Activated naive CD8-positive, alpha-beta T cell treated with anti-CD3 and anti-CD28 coated beads for 36 hours (primary cell): ENCODE data around the gene IBSP. TPM values are rescaled to one million over a fixed set of nuclear protein-coding genes. Genes with fewer than 3 reads are reported as not detected.

ENCODE experiments used
- DNase-seq: peaks from one replicate; pipeline ENCODE4 v3.0.0; 2021
- H3K27ac Mint-ChIP-seq: one replicate; pipeline ENCODE4 v1.8.0; 2022; ENCODE audit warnings: mild to moderate bottlenecking, moderate library complexity, mixed read lengths
- H3K27me3 Mint-ChIP-seq: one replicate; pipeline ENCODE4 v1.8.0; 2022; ENCODE audit warnings: mild to moderate bottlenecking, mixed read lengths
- H3K36me3 Mint-ChIP-seq: one replicate; pipeline ENCODE4 v1.8.0; 2021; ENCODE audit warnings: mild to moderate bottlenecking, mixed read lengths
- H3K4me1 Mint-ChIP-seq: one replicate; pipeline ENCODE4 v1.8.0; 2021; ENCODE audit warnings: mixed read lengths
- H3K4me3 Mint-ChIP-seq: one replicate; pipeline ENCODE4 v1.8.0; 2022; ENCODE audit warnings: mild to moderate bottlenecking, moderate library complexity, mixed read lengths
- H3K9me3 Mint-ChIP-seq: one replicate; pipeline ENCODE4 v1.8.0; 2022; ENCODE audit warnings: mixed read lengths
- total RNA-seq, 2 experiments: library from RNA; stranded (reverse); gene quantifications; one replicate each; pipeline ENCODE4 v1.2.3, GENCODE V29; 2021

IBSP gene
- not detected for total RNA-seq

DNA sequence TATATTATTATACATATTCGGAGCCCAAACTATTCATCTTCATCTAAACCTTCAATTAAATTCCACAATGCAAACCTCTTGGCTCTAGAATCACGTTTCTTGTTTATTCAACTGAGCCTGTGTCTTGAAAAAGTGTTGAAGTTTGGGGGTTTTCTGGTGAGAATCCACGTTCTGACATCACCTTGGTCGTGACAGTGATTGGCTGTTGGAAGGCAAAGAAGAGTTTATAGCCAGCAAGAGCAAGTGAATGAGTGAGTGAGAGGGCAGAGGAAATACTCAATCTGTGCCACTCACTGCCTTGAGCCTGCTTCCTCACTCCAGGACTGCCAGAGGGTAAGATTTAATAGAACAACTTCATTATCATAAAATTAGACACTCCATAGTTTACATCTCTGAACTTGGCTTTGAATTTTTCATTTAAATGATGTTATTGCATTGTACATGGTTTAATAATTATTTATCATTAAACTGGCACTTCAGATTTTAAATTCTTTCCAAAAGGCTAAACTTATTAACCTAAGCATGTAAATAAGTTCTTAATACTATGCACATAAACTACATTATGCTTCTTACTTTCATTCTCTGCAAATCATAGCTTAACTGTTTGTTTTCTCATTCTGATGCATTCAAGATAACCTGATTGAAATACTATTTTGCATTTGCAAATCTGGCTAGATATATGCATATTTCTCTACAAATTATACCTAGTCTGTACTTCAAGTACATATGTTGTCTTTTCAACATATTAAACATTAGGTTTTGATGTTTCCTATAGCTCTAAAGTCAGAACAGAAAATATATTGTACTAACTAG lies at the start of gene IBSP:
Gene IBSP, plus strand, starts transcription at position 254 of the 813 bp plus-strand sequence. CDS start 2,808 bp downstream, outside the sequence.
- Mint-ChIP-seq H3K27ac (no peak within 1 kb of the TSS), H3K36me3 (no peaks in the 10 kb centered on the region), H3K4me3 (no peak within 1 kb of the TSS), H3K9me3 (no peaks in the 10 kb centered on the region), H3K27me3 (peaks cover 6% of the 10 kb centered on the region), H3K4me1 (no peaks in the 10 kb centered on the region)
- DNase-seq = no peak

DNA sequence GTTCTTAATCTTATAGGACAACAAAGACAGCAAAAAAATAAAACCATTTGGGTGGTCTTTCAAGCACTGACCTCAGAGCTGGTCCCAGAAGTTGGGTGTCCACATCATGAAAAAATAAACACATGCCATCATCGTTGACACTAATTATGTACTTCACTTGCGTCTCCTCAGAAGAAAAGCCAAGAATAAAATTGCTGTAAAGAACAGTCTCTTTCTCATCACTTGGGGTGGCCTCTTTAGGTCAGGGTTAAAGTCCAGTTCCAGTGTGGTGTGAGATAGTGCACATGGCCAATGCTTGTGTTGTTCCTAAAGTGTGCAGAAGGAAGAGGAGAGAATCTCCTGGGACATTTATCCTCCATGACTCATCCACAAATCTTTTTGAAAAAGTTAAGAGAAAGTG lies 49.5 kb upstream of the IBSP start:
- Mint-ChIP-seq H3K27me3 (no peaks in the 10 kb centered on the region), H3K4me1 (no peaks in the 10 kb centered on the region), H3K27ac (no peak overlapping the region), H3K36me3 (no peaks in the 10 kb centered on the region), H3K9me3 (peaks cover 1% of the 10 kb centered on the region), H3K4me3 (no peak overlapping the region)
- no peak for DNase-seq

DNA sequence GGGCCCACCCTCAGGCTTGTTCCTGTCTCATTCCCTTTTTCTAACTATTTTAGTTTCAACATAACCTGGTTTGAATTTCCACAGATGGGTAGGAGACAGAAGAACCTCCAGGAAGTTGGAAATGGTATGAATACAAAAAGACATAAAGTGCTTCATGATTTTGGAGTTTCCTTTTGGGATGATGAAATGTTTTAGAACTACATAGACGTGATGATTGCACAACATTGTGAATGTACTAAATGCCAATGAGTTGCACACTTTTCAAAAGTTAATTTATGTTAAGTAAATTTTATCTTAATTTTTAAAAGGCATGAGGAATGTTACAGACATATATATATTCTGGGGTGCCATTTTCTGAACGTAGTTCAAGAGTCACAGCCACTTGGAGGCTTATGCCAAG lies 41.1 kb upstream of the IBSP start:
- Mint-ChIP-seq H3K27me3 (peaks cover 6% of the 10 kb centered on the region), H3K9me3 (no peaks in the 10 kb centered on the region), H3K36me3 (no peaks in the 10 kb centered on the region), H3K4me3 (no peak overlapping the region), H3K4me1 (no peaks in the 10 kb centered on the region), H3K27ac (no peak overlapping the region)
- no peak for DNase-seq

DNA sequence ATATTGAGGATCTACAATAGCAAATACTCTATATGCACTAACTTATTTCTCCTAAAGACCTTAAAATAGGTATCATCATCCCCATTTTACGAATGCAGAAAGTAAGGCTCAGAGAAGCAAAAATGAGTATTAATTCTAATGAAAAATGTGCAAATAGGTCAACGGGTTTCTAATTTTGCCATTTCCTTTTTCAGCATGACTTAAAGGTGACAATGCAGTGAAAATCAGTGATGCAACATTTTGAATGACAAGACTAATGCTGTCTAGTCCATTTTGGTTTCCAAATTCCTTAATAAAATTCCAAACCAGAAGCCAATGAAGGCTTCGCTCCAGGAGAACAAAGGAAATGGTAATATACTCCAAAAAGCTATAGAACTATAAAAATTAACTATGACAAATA lies 37.0 kb upstream of the IBSP start:
- Mint-ChIP-seq H3K4me1 (no peaks in the 10 kb centered on the region), H3K27me3 (peaks cover 6% of the 10 kb centered on the region), H3K4me3 (no peak overlapping the region), H3K36me3 (no peaks in the 10 kb centered on the region), H3K27ac (no peak overlapping the region), H3K9me3 (peaks cover 2% of the 10 kb centered on the region)
- DNase-seq = no peak

GRCh38 chr4:87781569-87781968 lies 17.8 kb upstream of the IBSP start:
- Mint-ChIP-seq H3K27ac (no peak overlapping the region), H3K36me3 (no peaks in the 10 kb centered on the region)

DNA sequence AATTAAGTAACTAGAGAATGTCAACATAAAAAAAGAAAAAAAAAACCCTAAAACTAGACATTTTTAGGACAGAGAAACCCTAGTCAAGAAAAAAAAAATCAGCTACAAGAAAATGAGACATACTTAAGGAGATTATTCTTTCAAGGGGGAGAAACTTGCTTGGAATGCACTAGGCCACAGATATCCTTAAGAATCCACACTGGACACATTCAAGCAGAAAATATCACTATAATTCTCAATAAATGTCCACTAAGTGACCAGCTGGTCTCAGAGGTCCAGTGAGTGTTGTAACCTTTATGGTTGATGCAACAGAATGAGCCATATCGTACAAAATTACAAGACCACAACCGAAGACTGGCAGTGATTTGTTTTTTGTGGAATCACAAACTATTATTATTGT lies 15.6 kb upstream of the IBSP start:
- no peak overlapping the region for H3K4me3 Mint-ChIP-seq
- no peaks in the 10 kb centered on the region for H3K27me3 Mint-ChIP-seq
- no peak for DNase-seq
- no peak overlapping the region for H3K27ac Mint-ChIP-seq
- H3K9me3 Mint-ChIP-seq = no peaks in the 10 kb centered on the region
- H3K4me1 Mint-ChIP-seq = no peaks in the 10 kb centered on the region
- no peaks in the 10 kb centered on the region for H3K36me3 Mint-ChIP-seq

More at GRCh38 chr4:87781569-87781968, 17.8 kb upstream of the IBSP start:
- no peak for DNase-seq
- Mint-ChIP-seq H3K4me3 (no peak overlapping the region), H3K27me3 (no peaks in the 10 kb centered on the region), H3K4me1 (no peaks in the 10 kb centered on the region), H3K9me3 (peaks cover 2% of the 10 kb centered on the region)

DNA sequence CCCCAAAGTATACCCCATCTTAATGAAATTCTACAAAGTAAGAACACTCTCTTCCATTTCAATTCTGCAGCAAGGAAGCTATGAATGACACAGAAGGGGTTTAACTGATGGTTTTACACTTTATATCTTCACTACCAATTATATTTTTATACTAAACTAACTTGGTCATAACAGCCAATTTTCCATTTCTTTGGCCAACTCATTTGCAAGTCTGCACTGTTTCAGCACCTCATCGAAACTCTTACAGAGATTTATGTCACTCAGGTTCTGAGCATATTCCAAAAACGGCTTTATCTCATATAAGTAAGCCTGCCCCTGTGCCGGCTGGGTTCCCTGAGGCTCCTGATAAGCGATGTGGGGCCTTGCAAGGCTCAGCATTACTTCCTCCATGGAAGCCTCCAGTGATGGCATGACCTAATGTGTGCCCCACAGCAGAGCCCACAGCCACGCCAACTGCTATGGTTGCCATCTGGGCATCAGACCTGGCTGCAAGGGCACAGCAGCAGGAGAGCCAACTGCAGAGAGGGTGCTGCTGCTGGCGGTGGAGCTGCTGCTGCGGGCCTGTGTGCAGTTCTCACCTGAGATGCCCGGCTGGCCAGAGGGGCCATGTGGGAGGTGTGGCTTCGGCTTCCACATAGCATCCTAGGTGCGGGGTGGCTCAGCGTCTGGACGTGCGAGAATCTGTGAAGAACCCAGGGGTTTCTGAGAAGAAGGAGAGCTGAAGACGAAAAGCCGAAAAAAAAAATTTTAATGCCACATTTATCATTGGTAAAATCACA lies 13.4 kb upstream of the IBSP start:
- Mint-ChIP-seq H3K27ac (no peak overlapping the region), H3K9me3 (no peaks in the 10 kb centered on the region), H3K27me3 (no peaks in the 10 kb centered on the region), H3K4me1 (no peaks in the 10 kb centered on the region), H3K36me3 (no peaks in the 10 kb centered on the region), H3K4me3 (no peak overlapping the region)
- DNase-seq = no peak

DNA sequence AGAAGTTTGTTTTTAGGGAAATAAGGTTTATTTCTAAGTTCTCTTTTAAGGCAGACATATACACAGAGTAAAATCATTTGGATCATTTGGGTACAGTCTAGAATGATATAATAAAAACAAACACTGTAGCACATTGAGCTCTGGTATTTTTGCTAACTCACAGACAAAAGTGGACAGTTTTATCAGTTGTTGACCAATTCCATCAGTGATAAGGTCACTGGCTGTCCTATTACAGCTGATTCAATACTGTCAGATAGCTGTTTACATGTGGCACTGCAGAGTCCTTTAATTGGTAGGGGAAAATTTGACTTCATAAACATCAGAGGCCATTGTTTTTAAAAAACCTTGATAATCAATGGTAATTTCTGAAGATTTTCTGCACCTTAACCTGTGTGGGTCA lies 3.5 kb downstream of the IBSP start:
- H3K4me1 Mint-ChIP-seq = no peaks in the 10 kb centered on the region
- no peaks in the 10 kb centered on the region for H3K27me3 Mint-ChIP-seq
- no peaks in the 10 kb centered on the region for H3K36me3 Mint-ChIP-seq
- no peak overlapping the region for H3K27ac Mint-ChIP-seq
- DNase-seq = no peak
- H3K4me3 Mint-ChIP-seq = no peak overlapping the region
- H3K9me3 Mint-ChIP-seq = no peaks in the 10 kb centered on the region

GRCh38 chr4:87803421-87803820 lies 4.1 kb downstream of the IBSP start:
- Mint-ChIP-seq H3K27ac (no peak overlapping the region), H3K27me3 (no peaks in the 10 kb centered on the region)

DNA sequence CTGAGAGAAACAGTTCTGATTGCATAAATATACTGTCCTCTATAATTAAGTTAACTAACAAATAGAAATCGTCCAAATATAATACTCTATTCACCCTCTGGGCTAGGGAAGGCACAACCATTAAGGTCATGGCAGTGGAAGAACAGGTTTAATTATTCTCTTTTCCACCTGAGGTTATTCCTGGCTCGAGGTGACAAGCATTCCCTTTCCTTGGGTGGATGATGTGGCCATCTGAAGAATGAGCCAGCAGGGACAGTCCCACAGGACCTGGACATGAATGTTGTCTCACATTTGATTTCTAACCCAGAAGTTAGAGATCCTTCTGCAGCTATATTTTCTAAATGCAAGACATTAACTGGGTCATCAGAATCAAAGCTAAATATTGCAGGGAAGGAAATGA lies 5.5 kb downstream of the IBSP start:
- Mint-ChIP-seq H3K27ac (no peak overlapping the region), H3K4me3 (no peak overlapping the region), H3K4me1 (no peaks in the 10 kb centered on the region), H3K27me3 (no peaks in the 10 kb centered on the region), H3K9me3 (no peaks in the 10 kb centered on the region), H3K36me3 (no peaks in the 10 kb centered on the region)
- no peak for DNase-seq

More at GRCh38 chr4:87803421-87803820, 4.1 kb downstream of the IBSP start:
- Mint-ChIP-seq H3K36me3 (no peaks in the 10 kb centered on the region), H3K4me1 (no peaks in the 10 kb centered on the region), H3K9me3 (no peaks in the 10 kb centered on the region), H3K4me3 (no peak overlapping the region)
- no peak for DNase-seq

DNA sequence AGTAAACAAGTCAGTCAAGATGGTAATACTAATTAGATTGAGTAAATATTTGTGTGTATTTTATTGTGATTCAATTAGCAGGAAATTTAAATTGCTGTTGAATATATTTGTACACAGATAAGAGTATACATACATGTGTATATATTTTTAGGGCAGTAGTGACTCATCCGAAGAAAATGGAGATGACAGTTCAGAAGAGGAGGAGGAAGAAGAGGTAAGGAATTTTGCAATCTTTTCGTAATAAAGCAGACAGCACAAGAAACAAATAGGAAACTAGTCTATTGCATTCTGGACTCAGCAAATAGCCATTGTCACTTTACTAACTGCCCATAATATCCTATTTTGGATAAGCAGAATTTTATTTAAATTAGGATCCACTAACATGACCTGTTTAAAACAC lies 6.6 kb downstream of the IBSP start:
- no peak overlapping the region for H3K4me3 Mint-ChIP-seq
- no peaks in the 10 kb centered on the region for H3K4me1 Mint-ChIP-seq
- H3K36me3 Mint-ChIP-seq = no peaks in the 10 kb centered on the region
- H3K27ac Mint-ChIP-seq = no peak overlapping the region
- no peaks in the 10 kb centered on the region for H3K27me3 Mint-ChIP-seq
- H3K9me3 Mint-ChIP-seq = no peaks in the 10 kb centered on the region
- no peak for DNase-seq

GRCh38 chr4:87806520-87806919 lies 7.2 kb downstream of the IBSP start:
- Mint-ChIP-seq H3K27me3 (no peaks in the 10 kb centered on the region), H3K4me3 (no peak overlapping the region), H3K36me3 (no peaks in the 10 kb centered on the region), H3K27ac (no peak overlapping the region), H3K4me1 (no peaks in the 10 kb centered on the region), H3K9me3 (no peaks in the 10 kb centered on the region)
- DNase-seq = no peak

GRCh38 chr4:87807402-87807801 lies 8.0 kb downstream of the IBSP start:
- Mint-ChIP-seq H3K9me3 (no peaks in the 10 kb centered on the region), H3K36me3 (no peaks in the 10 kb centered on the region), H3K27me3 (no peaks in the 10 kb centered on the region), H3K27ac (no peak overlapping the region), H3K4me1 (no peaks in the 10 kb centered on the region), H3K4me3 (no peak overlapping the region)
- no peak for DNase-seq

DNA sequence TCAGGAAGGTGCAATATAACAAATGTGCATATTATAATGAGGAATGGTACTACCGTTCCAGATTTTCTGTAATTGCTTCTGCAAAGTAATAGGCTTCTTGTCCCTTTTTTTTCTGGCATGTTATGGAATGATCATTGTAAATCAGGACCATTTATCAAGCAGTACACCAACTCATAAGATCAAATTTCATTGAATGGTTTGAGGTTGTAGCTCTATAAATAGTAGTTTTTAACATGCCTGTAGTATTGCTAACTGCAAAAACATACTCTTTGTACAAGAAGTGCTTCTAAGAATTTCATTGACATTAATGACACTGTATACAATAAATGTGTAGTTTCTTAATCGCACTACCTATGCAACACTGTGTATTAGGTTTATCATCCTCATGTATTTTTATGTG lies 12.6 kb downstream of the IBSP start:
- no peak overlapping the region for H3K27ac Mint-ChIP-seq
- no peak overlapping the region for H3K4me3 Mint-ChIP-seq
- no peaks in the 10 kb centered on the region for H3K9me3 Mint-ChIP-seq
- no peaks in the 10 kb centered on the region for H3K27me3 Mint-ChIP-seq
- H3K36me3 Mint-ChIP-seq = no peaks in the 10 kb centered on the region
- H3K4me1 Mint-ChIP-seq = no peaks in the 10 kb centered on the region
- no peak for DNase-seq

- H3K4me3 Mint-ChIP-seq = no peak overlapping the region
- H3K9me3 Mint-ChIP-seq = no peaks in the 10 kb centered on the region
- no peak for DNase-seq
- no peaks in the 10 kb centered on the region for H3K4me1 Mint-ChIP-seq
- H3K27me3 Mint-ChIP-seq = peaks cover 28% of the 10 kb centered on the region
- H3K36me3 Mint-ChIP-seq = no peaks in the 10 kb centered on the region
- no peak overlapping the region for H3K27ac Mint-ChIP-seq
These were observed 20.0 kb downstream of the IBSP start for GRCh38 chr4:87819281-87819919.
